Keratinocyte (primary cell): ENCODE results near the gene JDP2.

Source experiments
- CTCF ChIP-seq, 3 experiments: IDR thresholded peaks in 1 of 3; conservative IDR thresholded peaks in 1 of 3; optimal IDR thresholded peaks in 1 of 3; 2 replicates in 2 of 3; 3 replicates in 1 of 3; pipeline versions ENCODE3 to v1.5.1; 2011; ENCODE audit warnings: low read length in 3 of 3, mild to moderate bottlenecking in 3 of 3, moderate library complexity in 2 of 3, control low read depth in 1 of 3, inconsistent platforms in 1 of 3; ENCODE audit not compliant: insufficient read depth in 2 of 3; ENCODE audit errors: extremely low read depth in 1 of 3
- EZH2 ChIP-seq: IDR thresholded peaks from one replicate; pipeline ENCODE4 v1.6.1; 2012; ENCODE audit warnings: inconsistent platforms, mild to moderate bottlenecking, low read length, moderate library complexity

DNA sequence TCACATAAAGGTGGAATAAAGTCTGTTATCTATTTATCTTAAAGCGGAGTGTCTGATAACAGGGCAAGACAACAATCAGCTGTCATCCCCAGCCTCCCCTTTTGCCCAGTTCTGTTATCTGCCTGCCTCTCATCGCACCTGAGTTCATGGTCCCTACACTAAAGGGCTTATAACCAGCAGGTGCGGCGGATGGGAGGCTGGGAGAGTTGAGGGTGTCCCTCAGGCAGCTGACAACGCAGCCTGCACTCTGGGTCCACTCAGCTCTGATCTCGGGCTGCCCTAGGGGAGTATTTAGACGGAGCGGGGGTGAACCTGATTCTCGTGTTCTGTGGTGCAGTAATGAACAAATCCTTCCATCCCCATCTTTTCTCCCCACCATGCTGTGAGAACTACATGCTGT lies 34.0 kb upstream of the JDP2 start:
- TF ChIP-seq EZH2: no peak
- TF ChIP-seq CTCF (optimal IDR thresholded peaks at IDR 0.05 in 1 of 3, IDR thresholded peaks at IDR 0.05 in 1 of 3, conservative IDR thresholded peaks at IDR 0.05 in 1 of 3; ENCODE audit: extremely low read depth in 1 of 3, insufficient read depth in 2 of 3, low read length in 3 of 3): no peak
